OCI-LY7 (cell line): ENCODE results near the gene LONP2. TPM values are rescaled to one million over a fixed set of nuclear protein-coding genes. Genes with fewer than 3 reads are reported as not detected.

ENCODE experiments used
- BruUV-seq: library from RNA; stranded (reverse); fragments of 400-500 nt; replicated peaks from 2 replicates; lab custom pipeline; 2021; lab: Mats Ljungman, UMichigan
- CTCF ChIA-PET: fragments of 300-600 bp; sonication (Branson Sonifier 250); formaldehyde crosslinking; loops from one replicate; lab custom pipeline; 2022; ENCODE audit warnings: antibody characterized with exemption; ENCODE audit not compliant: unreplicated experiment; lab: Charles Lee
- POLR2A ChIA-PET: fragments of 300-600 bp; sonication (Branson Sonifier 250); formaldehyde crosslinking; loops from one replicate; lab custom pipeline; 2022; ENCODE audit warnings: antibody characterized with exemption; lab: Charles Lee
- DNase-seq: peaks from one replicate; pipeline ENCODE4 v3.0.0-alpha.2; 2015; ENCODE audit warnings: low spot score
- H2AFZ ChIP-seq: fragments of 200-600 bp; sonication (generic), shearing (Covaris generic); 2 replicates; pipeline ENCODE4 v1.6.1; 2014; ENCODE audit warnings: mild to moderate bottlenecking, antibody characterized with exemption, low read length, moderate library complexity
- H3K27ac ChIP-seq: fragments of 200-600 bp; sonication (generic); 2 replicates; pipeline ENCODE4 v1.5.1; 2014; ENCODE audit warnings: mixed run types, low read depth, mild to moderate bottlenecking, moderate library complexity, low read length, inconsistent platforms; ENCODE audit not compliant: poor library complexity, severe bottlenecking
- H3K36me3 ChIP-seq: fragments of 200-600 bp; sonication (generic); 2 replicates; pipeline ENCODE4 v1.6.1; 2014; ENCODE audit warnings: mild to moderate bottlenecking, antibody characterized with exemption, low read length, moderate library complexity, mixed read lengths; ENCODE audit not compliant: insufficient read depth
- H3K4me1 ChIP-seq: fragments of 200-600 bp; sonication (generic); 2 replicates; pipeline ENCODE4 v1.5.1; 2014; ENCODE audit warnings: mild to moderate bottlenecking, low read length; ENCODE audit not compliant: insufficient read depth, poor library complexity, severe bottlenecking
- H3K4me2 ChIP-seq: fragments of 200-600 bp; sonication (generic); 2 replicates; pipeline ENCODE4 v1.6.1; 2014; ENCODE audit warnings: mild to moderate bottlenecking, low read length
- H3K4me3 ChIP-seq: fragments of 200-600 bp; sonication (generic); 2 replicates; pipeline ENCODE4 v1.5.1; 2014; ENCODE audit warnings: mild to moderate bottlenecking, low read depth, low read length; ENCODE audit not compliant: poor library complexity, severe bottlenecking
- H3K79me2 ChIP-seq: fragments of 200-600 bp; sonication (generic); 2 replicates; pipeline ENCODE4 v1.6.1; 2016; ENCODE audit warnings: low read depth, mild to moderate bottlenecking, low read length, moderate library complexity, mixed read lengths; ENCODE audit not compliant: insufficient read depth
- H3K9me2 ChIP-seq: fragments of 200-600 bp; sonication (generic); 2 replicates; pipeline ENCODE4 v1.6.1; 2016; ENCODE audit warnings: mild to moderate bottlenecking, low read length, mixed read lengths; ENCODE audit not compliant: insufficient read depth
- H3K9me3 ChIP-seq: fragments of 200-600 bp; sonication (generic); 2 replicates; pipeline ENCODE4 v1.6.1; 2014; ENCODE audit warnings: mild to moderate bottlenecking, mixed run types, low read length, mixed read lengths
- H4K20me1 ChIP-seq: fragments of 200-600 bp; sonication (generic); 2 replicates; pipeline ENCODE4 v1.6.1; 2014; ENCODE audit warnings: mild to moderate bottlenecking, antibody characterized with exemption, low read length, moderate library complexity, mixed read lengths; ENCODE audit not compliant: insufficient read depth
- CTCF ChIP-seq: fragments of 200-600 bp; sonication (generic); conservative IDR thresholded peaks from 2 replicates; pipeline ENCODE4 v1.5.1; 2014; ENCODE audit warnings: mild to moderate bottlenecking, antibody characterized with exemption, low read length, moderate library complexity, mixed read lengths
- EZH2phosphoT487 ChIP-seq: fragments of 200-600 bp; sonication (generic); IDR thresholded peaks from 2 replicates; pipeline ENCODE4 v1.6.1; 2018; ENCODE audit warnings: low read depth, borderline replicate concordance, mild to moderate bottlenecking, mixed run types, antibody characterized with exemption, low read length, moderate library complexity, mixed read lengths
- intact Hi-C: fragments of 100-400 bp; cut with micrococcal nuclease; formaldehyde crosslinking; loops from one replicate; pipeline ENCODE4 v1.10.0; 2022; ENCODE audit not compliant: unreplicated experiment
- total RNA-seq, 2 experiments: library from RNA; depleted of rRNA in 1 of 2; stranded (reverse); fragments of >200 nt in 1 of 2; shearing (Covaris generic) in 1 of 2; gene quantifications; 2 replicates each; pipeline ENCODE4 v1.2.3, GENCODE V29; 2014 to 2022

The LONP2 gene
- total RNA-seq, 2 experiments from 2014 or later: 13.0 to 23.3 TPM

DNA sequence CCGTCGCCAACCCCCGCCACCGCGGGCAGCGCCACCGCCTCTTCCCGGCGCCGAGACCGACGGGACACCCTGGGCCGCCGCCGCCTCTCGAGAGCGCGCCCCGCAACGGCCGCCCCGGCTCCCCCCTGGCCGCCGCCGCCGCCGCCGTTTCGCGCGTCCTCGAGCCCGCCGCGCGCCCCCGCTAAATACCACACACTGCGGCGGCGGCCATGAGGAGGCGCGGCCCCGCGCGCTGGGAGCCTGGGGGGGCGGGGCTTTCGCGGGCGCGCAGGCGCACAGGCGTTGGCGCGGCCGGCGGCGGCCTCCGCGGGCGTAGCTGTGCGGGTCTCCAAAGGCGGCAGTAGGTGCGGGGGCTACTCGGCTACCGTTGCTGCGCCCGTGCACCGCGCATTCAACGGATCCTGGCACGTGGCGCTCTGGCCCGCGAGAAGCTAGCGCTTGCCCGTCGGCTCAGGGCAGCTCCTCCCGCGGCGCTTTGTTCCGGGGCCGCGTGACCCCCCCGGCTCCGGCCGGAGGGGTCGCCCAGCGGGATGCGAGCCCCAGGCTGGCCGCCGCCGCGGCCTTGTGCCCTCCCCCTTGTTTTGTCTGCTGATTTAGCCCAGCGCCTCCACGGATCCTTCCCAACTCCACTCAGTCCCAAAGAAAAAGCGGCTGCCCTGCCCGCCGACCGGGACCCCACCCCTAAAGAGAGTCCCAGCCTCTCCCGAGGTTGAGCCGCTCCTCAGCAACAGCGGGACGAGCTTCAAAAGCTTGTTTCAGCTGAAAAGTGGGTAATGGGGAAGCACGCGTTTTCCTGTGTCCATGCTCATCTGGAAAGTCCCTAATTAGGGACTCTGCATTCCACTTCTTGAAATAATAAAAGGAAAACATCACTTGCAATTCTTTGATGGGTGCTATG lies 141.4 kb downstream of the LONP2 start, which contains the start of gene SIAH1:
Gene SIAH1, minus strand, starts transcription at position 161 of the 898 bp plus-strand sequence. CDS start 22,985 bp downstream, outside the sequence.
- Histone ChIP-seq H3K79me2 (peaks cover 39% of the 10 kb centered on the region), H4K20me1 (peaks cover 32% of the 10 kb centered on the region), H3K4me2 (peak within 1 kb of the TSS; percentile 89), H3K9me2 (no peaks in the 10 kb centered on the region), H3K4me1 (peaks cover 17% of the 10 kb centered on the region), H3K9me3 (no peaks in the 10 kb centered on the region), H2AFZ (peak within 1 kb of the TSS; percentile 93), H3K27ac (peak within 1 kb of the TSS; percentile 52), H3K4me3 (peak within 1 kb of the TSS; percentile 75), H3K36me3 (no peaks in the 10 kb centered on the region)
- POLR2A ChIA-PET: interaction anchor here (1.0 kb wide), 1 partner anchor 46 kb away, joined by 3 read pairs; no protein-coding TSS in a partner anchor
- no TSS peak for BruUV-seq
- peak; percentile 91 for DNase-seq
- intact Hi-C loops: loop anchor here (5.0 to 10.0 kb wide), 2 partner anchors 47 to 899 kb away; partner anchors contain the start of gene CBLN1
- TF ChIP-seq EZH2phosphoT487: no peak
- no peak for TF ChIP-seq CTCF
- CTCF ChIA-PET: no interaction called here

DNA sequence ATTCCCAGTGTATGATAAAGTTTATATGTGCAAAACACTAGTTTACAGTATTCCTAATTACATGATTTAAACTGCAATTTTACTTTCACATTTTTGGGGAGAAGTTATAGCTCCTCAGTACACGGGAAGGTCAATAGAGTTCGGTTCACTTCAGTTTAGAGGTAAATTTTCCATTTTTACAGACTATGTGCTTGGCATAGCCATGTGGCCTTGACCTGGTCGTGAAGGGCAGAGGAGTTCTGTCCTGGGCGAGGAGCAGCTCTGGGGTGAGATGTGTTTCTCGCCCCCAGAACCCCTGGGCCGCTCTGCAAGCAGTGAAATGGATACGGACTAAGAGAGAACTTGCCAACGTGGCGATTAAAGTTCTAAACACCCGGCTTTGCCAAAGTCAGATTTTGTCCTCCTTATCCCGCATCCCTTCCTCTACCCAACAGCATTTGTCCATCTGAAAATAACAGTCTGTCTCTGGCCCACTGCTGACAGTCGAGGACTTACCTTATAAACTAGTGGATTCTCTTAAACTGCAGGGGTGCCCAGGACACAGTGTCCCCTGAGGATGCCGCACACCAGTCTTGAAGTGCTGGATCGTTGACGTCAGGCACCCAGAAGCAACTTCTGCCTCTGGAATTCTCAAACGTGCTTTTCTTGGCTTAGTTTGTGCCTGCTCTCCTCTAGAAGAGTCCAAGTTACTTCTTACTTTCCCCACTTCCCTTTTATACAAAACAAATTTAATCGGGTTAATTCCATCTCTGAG lies 142.6 kb downstream of the LONP2 start:
- Histone ChIP-seq H4K20me1 (peaks cover 23% of the 10 kb centered on the region), H3K36me3 (no peaks in the 10 kb centered on the region), H3K4me3 (no peak overlapping the region), H3K9me3 (no peaks in the 10 kb centered on the region), H3K4me2 (no peak overlapping the region), H3K9me2 (no peaks in the 10 kb centered on the region), H3K4me1 (peaks cover 17% of the 10 kb centered on the region), H3K27ac (no peak overlapping the region), H3K79me2 (peaks cover 27% of the 10 kb centered on the region), H2AFZ (no peak overlapping the region)
- ChIA-PET CTCF (no interaction called here), POLR2A (no interaction called here)
- no TSS peak for BruUV-seq
- no peak for DNase-seq
- intact Hi-C loops: loop anchor here (5.0 to 10.0 kb wide), 2 partner anchors 46 to 898 kb away; partner anchors contain the start of gene CBLN1
- no peak for TF ChIP-seq EZH2phosphoT487
- TF ChIP-seq CTCF: no peak
